IMR-90 (cell line): Measurements from ENCODE around the gene APOL2.
"Not testable (repeated sequence)": the region's sequence is repeated elsewhere in the genome, so short reads cannot be mapped to it uniquely, and the experiment has no call there.

Experiments
- BHLHE40 ChIP-seq: fragments of 150-350 bp; IDR thresholded peaks from 2 replicates; pipeline ENCODE4 v1.6.1; 2016; ENCODE audit warnings: mild to moderate bottlenecking, low read depth, low read length
- CEBPB ChIP-seq: IDR thresholded peaks from 2 replicates; pipeline ENCODE4 v1.6.1; 2012; ENCODE audit warnings: low read depth, low read length, improper control_type of control experiment
- CHD1 ChIP-seq: IDR thresholded peaks from 2 replicates; pipeline ENCODE4 v1.6.1; 2012; ENCODE audit warnings: low read depth, low read length, improper control_type of control experiment
- FOS ChIP-seq: fragments of 150-350 bp; IDR thresholded peaks from 2 replicates; pipeline ENCODE4 v1.6.1; 2016; ENCODE audit warnings: low read depth, low read length
- MAFK ChIP-seq: IDR thresholded peaks from 2 replicates; pipeline ENCODE4 v1.6.1; 2012; ENCODE audit warnings: low read depth, low read length, improper control_type of control experiment
- NFE2L2 ChIP-seq: fragments of 150-350 bp; IDR thresholded peaks from 2 replicates; pipeline ENCODE4 v1.6.1; 2016; ENCODE audit warnings: low read depth, mild to moderate bottlenecking, low read length
- POLR2A ChIP-seq: IDR thresholded peaks from 2 replicates; pipeline ENCODE4 v1.6.1; 2012; ENCODE audit warnings: mild to moderate bottlenecking, low read depth, low read length
- RCOR1 ChIP-seq: IDR thresholded peaks from 2 replicates; pipeline ENCODE4 v1.6.1; 2012; ENCODE audit warnings: mild to moderate bottlenecking, low read length, improper control_type of control experiment; ENCODE audit not compliant: insufficient replicate concordance
- RFX5 ChIP-seq: IDR thresholded peaks from 2 replicates; pipeline ENCODE4 v1.8.0; 2012; ENCODE audit warnings: low read depth, mild to moderate bottlenecking, low read length, moderate library complexity
- USF2 ChIP-seq: fragments of 150-350 bp; IDR thresholded peaks from 2 replicates; pipeline ENCODE4 v1.6.1; 2017; ENCODE audit warnings: mild to moderate bottlenecking, antibody characterized with exemption, low read length, low read depth
- TF ChIP-seq, protein P1 (sequence below): conservative IDR thresholded peaks from 2 replicates; pipeline ENCODE4 v1.5.1; 2012; ENCODE audit warnings: mild to moderate bottlenecking, low read depth, low read length, improper control_type of control experiment

- TF ChIP-seq POLR2A, CEBPB, RCOR1, CHD1, USF2, FOS, RFX5, MAFK, NFE2L2, BHLHE40: not testable (repeated sequence)
- TF ChIP-seq, protein P1, sequence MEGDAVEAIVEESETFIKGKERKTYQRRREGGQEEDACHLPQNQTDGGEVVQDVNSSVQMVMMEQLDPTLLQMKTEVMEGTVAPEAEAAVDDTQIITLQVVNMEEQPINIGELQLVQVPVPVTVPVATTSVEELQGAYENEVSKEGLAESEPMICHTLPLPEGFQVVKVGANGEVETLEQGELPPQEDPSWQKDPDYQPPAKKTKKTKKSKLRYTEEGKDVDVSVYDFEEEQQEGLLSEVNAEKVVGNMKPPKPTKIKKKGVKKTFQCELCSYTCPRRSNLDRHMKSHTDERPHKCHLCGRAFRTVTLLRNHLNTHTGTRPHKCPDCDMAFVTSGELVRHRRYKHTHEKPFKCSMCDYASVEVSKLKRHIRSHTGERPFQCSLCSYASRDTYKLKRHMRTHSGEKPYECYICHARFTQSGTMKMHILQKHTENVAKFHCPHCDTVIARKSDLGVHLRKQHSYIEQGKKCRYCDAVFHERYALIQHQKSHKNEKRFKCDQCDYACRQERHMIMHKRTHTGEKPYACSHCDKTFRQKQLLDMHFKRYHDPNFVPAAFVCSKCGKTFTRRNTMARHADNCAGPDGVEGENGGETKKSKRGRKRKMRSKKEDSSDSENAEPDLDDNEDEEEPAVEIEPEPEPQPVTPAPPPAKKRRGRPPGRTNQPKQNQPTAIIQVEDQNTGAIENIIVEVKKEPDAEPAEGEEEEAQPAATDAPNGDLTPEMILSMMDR = not testable (repeated sequence)
Observed at GRCh38 chr22:36203441-36203840, 35.9 kb downstream of the APOL2 start.
